ENCODE data around the gene HAL. TPM values are rescaled to one million over a fixed set of nuclear protein-coding genes. Genes with fewer than 3 reads are reported as not detected.

Gene HAL
- total RNA-seq, 4 donors from 2014 or later: 1.3 to 1.9 TPM; not detected in 2

DNA sequence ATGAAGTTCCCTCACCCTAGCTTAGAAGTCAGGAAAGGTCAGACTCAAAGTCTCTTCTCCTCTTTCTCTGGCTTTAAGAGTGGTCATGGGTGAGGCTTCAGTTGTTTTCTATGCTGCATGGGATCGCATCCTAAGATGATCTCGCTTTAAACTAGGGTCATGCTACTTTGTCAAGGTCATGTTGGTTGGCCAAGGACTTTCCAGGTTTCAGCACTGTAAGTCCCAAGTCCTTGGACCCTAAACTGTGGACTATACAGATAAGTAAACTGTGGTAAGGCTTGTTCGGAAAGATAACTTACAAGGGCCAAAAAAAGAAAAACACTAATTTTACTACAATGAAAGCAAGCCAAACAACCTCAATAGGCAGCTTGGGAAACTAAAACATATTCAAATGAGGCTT, 17.4 kb downstream of the HAL start:
- intact Hi-C loops (cut with DNase I): no loop called here
- Histone ChIP-seq H3K36me3 (no peaks in the 10 kb centered on the region), H3K4me1 (no peaks in the 10 kb centered on the region), H3K9me3 (no peaks in the 10 kb centered on the region), H3K4me3 (replicated peaks in 1 of 3) (no peak overlapping the region), H3K27me3 (no peaks in the 10 kb centered on the region), H3K27ac (no peak overlapping the region)
- WGBS, 2 donors: 82 to 93% methylated on average over 3 of the region's 3 CpGs
- DNase-seq: no peak
- no peak for TF ChIP-seq POLR2A (IDR thresholded peaks at IDR 0.05)
- TF ChIP-seq, protein P1, sequence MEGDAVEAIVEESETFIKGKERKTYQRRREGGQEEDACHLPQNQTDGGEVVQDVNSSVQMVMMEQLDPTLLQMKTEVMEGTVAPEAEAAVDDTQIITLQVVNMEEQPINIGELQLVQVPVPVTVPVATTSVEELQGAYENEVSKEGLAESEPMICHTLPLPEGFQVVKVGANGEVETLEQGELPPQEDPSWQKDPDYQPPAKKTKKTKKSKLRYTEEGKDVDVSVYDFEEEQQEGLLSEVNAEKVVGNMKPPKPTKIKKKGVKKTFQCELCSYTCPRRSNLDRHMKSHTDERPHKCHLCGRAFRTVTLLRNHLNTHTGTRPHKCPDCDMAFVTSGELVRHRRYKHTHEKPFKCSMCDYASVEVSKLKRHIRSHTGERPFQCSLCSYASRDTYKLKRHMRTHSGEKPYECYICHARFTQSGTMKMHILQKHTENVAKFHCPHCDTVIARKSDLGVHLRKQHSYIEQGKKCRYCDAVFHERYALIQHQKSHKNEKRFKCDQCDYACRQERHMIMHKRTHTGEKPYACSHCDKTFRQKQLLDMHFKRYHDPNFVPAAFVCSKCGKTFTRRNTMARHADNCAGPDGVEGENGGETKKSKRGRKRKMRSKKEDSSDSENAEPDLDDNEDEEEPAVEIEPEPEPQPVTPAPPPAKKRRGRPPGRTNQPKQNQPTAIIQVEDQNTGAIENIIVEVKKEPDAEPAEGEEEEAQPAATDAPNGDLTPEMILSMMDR (IDR thresholded peaks at IDR 0.05): no peak

DNA sequence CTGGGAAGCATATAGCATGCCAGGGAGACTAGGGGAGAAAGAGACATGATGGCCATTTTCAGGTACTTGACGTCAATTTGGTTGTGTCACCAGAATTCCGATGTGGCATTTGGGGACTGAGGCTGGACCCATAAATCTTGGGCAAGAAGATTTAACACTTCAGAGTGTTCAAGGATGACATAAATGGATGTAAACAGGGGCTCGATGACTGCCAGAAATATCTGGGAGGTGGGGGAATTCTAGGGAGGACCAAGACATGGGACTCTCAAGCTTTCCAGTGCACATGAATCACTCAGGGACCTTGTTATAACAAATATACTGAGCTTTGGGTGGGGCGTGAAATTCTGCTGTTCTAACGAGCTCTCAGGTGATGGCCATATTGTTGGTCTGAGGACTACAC, 17.8 kb downstream of the HAL start:
- H3K27me3 ChIP-seq: no peaks in the 10 kb centered on the region
- H3K36me3 ChIP-seq: no peaks in the 10 kb centered on the region
- 88 to 93% methylated on average over 5 of the region's 5 CpGs for WGBS, 2 donors
- no peaks in the 10 kb centered on the region for H3K9me3 ChIP-seq
- H3K27ac ChIP-seq: no peak overlapping the region
- H3K4me3 ChIP-seq (replicated peaks in 1 of 3): no peak overlapping the region
- no peak for DNase-seq
- no peaks in the 10 kb centered on the region for H3K4me1 ChIP-seq
- intact Hi-C loops (cut with DNase I): no loop called here
- TF ChIP-seq, protein P1 (IDR thresholded peaks at IDR 0.05): no peak
- TF ChIP-seq POLR2A (IDR thresholded peaks at IDR 0.05): no peak

DNA sequence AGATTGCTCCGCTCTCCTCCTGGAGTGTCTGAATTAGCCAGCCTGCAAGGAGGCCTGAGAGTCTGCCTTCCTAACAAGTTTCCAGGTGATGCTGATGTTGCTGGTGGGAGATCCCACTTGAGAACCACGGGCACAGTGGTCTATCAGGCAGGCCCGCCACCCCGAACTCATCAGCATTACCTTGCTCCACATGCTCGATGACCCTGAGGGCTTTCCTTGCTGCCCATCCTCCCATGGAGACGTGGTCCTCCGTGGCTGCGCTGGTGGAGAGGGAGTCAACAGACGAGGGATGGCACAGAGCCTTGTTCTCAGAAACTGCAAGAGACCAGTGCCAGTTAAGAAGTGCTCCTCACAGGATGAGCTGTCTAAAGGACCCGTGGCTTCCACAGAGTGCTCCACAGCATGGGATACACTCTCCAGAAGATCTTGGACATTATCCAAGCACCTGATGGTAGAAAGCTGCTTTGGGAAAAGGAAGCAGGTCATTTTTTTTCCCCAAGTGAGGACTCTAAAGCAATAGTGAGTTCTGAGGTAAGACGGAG, 18.3 kb downstream of the HAL start:
- TF ChIP-seq POLR2A (IDR thresholded peaks at IDR 0.05): no peak
- TF ChIP-seq, protein P1 (IDR thresholded peaks at IDR 0.05): no peak
- Histone ChIP-seq H3K4me3 (replicated peaks in 1 of 3) (no peak overlapping the region), H3K4me1 (no peaks in the 10 kb centered on the region), H3K9me3 (no peaks in the 10 kb centered on the region), H3K27me3 (no peaks in the 10 kb centered on the region), H3K27ac (no peak overlapping the region), H3K36me3 (no peaks in the 10 kb centered on the region)
- no peak for DNase-seq
- intact Hi-C loops (cut with DNase I): no loop called here
- 74 to 85% methylated on average over 10 to 11 of the region's 11 CpGs for WGBS, 2 donors

DNA sequence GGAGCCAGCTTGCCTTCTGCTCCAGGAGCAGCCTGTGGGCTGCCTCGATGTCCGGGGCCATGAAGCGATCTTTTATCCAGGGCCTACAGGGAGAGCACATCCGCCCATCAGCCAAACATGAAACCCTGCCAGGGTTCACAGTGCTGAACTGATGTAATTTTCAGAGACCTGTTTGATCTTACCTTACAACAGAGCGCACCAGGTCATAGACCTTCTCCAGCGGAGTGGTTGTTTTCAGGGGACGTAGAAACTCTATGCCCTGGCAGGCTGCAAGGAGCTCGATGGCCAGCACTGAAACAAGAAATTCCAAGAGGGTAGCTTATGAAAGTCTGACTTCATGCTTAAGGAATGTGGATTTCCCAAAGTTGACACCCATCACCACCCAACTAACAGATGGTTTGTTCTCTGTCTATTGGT, 19.7 kb downstream of the HAL start:
- H3K9me3 ChIP-seq: no peaks in the 10 kb centered on the region
- no peak overlapping the region for H3K27ac ChIP-seq
- no peaks in the 10 kb centered on the region for H3K36me3 ChIP-seq
- intact Hi-C loops (cut with DNase I): no loop called here
- 90 to 93% methylated on average over 8 of the region's 8 CpGs for WGBS, 2 donors
- no peak for DNase-seq
- no peaks in the 10 kb centered on the region for H3K4me1 ChIP-seq
- H3K4me3 ChIP-seq (replicated peaks in 1 of 3): no peak overlapping the region
- H3K27me3 ChIP-seq: no peaks in the 10 kb centered on the region
- TF ChIP-seq, protein P1 (IDR thresholded peaks at IDR 0.05): no peak
- TF ChIP-seq POLR2A (IDR thresholded peaks at IDR 0.05): no peak

DNA sequence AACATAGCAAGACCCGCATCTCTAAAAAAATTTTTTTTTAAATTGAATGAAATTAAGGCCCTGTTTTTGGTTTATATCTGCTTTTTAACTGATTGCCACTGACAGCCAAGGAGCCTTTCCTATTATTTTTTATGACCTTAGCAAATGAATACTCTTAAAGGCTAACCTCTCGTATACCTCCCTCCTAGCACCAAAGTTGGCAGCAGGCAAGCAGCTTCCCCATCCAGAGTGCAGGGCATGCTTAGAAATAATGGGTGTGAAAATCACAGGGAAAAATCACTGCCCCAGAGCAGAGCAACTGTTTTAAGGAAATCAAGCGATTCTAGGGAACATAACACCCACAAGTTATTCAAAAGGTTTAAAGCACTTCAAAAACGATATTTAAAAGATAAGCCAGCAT, 20.7 kb downstream of the HAL start:
- WGBS, 2 donors: 94 to 95% methylated on average over 4 of the region's 4 CpGs
- H3K27me3 ChIP-seq: no peaks in the 10 kb centered on the region
- TF ChIP-seq, protein P1 (IDR thresholded peaks at IDR 0.05): no peak
- no peak for TF ChIP-seq POLR2A (IDR thresholded peaks at IDR 0.05)
- H3K36me3 ChIP-seq: no peaks in the 10 kb centered on the region
- no peak overlapping the region for H3K27ac ChIP-seq
- no peak overlapping the region for H3K4me3 ChIP-seq (replicated peaks in 1 of 3)
- H3K9me3 ChIP-seq: no peaks in the 10 kb centered on the region
- intact Hi-C loops (cut with DNase I): no loop called here
- H3K4me1 ChIP-seq: no peaks in the 10 kb centered on the region
- DNase-seq: no peak
